Skeletal muscle cell (primary cell): ENCODE results near the gene PLIN5.
A peak's percentile ranks its signal among the peaks of the same experiment; 100 is the strongest.
"Not testable (repeated sequence)": the region's sequence is repeated elsewhere in the genome, so short reads cannot be mapped to it uniquely, and the experiment has no call there.

Source experiments
- DNase-seq: peaks from one replicate; pipeline ENCODE4 v3.0.0-alpha.2; 2010; ENCODE audit warnings: low read depth
- H3K4me3 ChIP-seq: 2 replicates; pipeline ENCODE4 v1.5.1; 2011; ENCODE audit warnings: low read depth, mild to moderate bottlenecking, control low read depth, low read length, moderate library complexity

Gene PLIN5

GRCh38 chr19:4527377-4527776 lies 7.6 kb downstream of the PLIN5 start:
- not testable (repeated sequence) for H3K4me3 ChIP-seq, DNase-seq

GRCh38 chr19:4525563-4526002 lies 9.4 kb downstream of the PLIN5 start:
- no peak for DNase-seq
- H3K4me3 ChIP-seq: no peak overlapping the region

- no peak overlapping the region for H3K4me3 ChIP-seq
- no peak for DNase-seq
These were observed 10.0 kb downstream of the PLIN5 start for GRCh38 chr19:4524808-4525562.

DNA sequence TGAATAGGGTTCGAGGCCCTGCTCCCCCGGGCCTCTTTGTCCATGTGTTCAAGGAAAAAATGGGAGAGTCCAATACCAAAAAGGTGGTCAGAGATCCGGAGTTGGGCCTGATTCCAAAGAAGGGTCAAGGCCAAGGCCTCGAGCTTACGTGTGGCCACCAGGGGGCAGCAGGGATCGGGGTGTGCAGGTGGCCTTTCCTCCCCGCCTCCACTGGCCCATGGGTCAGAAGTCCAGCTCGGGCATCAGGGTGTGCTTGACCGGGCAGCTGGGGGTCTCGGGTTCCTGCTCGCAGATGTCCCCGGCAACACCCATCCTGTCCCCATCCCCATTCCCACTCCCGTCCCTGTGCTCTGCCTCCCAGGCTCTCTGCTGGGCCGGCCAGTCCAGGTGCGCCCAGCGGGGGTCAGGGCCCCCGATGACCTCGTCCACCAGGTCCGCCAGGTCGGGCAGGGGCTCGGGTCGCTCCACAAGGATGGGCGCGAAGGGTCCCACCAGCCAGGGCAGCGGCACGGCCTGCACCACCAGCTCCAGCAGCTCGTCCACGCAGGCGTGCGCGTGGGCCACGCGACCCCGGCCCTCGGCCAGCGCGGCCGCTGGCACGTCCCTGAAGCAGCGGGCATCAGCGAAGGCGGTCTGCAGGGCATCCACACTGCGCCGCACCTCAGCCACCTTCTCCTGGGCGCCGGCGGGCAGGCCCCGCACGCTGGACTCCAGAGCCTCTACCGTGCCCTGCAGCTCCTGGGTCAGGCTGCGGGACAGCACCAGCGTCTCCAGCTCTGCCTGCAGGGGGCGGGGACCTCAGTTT lies 11.5 kb downstream of the PLIN5 start:
- DNase-seq: no peak
- no peak overlapping the region for H3K4me3 ChIP-seq

GRCh38 chr19:4522291-4523002 lies 12.6 kb downstream of the PLIN5 start:
- DNase-seq: no peak
- no peak overlapping the region for H3K4me3 ChIP-seq

GRCh38 chr19:4521888-4522242 lies 13.2 kb downstream of the PLIN5 start:
- no peak overlapping the region for H3K4me3 ChIP-seq
- no peak for DNase-seq

- H3K4me3 ChIP-seq: no peak overlapping the region
- DNase-seq: no peak
These were observed 13.7 kb downstream of the PLIN5 start for GRCh38 chr19:4521170-4521887.

DNA sequence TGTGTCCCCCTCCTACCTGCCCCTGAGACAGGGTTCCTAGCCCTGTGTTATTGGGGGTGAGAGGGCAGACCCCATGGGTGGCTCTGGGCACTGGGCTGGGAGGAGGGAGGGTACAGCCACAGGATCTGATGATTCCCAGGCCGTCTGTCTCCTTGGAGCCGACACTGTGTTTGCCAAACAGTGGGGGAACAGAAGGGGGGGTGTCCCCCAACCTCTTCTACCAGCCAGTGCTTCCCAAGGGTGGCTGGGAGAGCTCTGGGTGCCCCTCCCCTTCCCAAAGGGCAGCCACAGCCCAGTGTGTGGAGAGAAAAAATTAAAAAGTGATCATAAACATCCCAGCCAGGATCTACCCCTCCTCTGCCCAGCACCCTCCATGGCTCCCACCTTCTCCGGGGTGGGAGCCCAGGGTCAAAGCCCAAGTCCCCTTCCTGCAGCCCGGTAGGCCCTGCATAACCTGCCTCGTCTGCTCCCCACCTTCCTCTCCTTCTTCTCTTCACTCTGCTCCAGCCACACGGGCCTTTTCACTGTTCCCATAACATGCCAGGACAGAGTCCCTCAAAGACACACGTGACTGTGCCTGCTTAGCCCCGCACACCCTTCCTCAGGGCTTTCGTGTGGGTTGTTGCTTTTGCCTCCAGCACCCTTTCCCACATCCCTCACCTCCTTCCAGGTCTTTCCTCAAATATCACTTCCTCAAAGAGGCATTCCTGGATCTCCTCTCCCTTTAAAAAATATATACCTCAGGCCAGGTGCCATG lies 15.3 kb downstream of the PLIN5 start:
- no peak for DNase-seq

GRCh38 chr19:4519172-4519496 lies 15.9 kb downstream of the PLIN5 start:
- no peak overlapping the region for H3K4me3 ChIP-seq
- no peak for DNase-seq

More for the DNA sequence above, 15.3 kb downstream of the PLIN5 start:
- H3K4me3 ChIP-seq: no peak overlapping the region

GRCh38 chr19:4518345-4519171 lies 16.5 kb downstream of the PLIN5 start, which contains the start of gene PLIN4:
TSS of gene PLIN4 (minus strand) at chr19:4518486. CDS start at chr19:4518272, 214 bp downstream.
- DNase-seq: peak; percentile 64
- no peak within 1 kb of the TSS for H3K4me3 ChIP-seq

GRCh38 chr19:4517451-4518057 lies 17.5 kb downstream of the PLIN5 start:
- no peak for DNase-seq
- no peak overlapping the region for H3K4me3 ChIP-seq

GRCh38 chr19:4516939-4517300 lies 18.1 kb downstream of the PLIN5 start:
- no peak for DNase-seq
- no peak overlapping the region for H3K4me3 ChIP-seq

DNA sequence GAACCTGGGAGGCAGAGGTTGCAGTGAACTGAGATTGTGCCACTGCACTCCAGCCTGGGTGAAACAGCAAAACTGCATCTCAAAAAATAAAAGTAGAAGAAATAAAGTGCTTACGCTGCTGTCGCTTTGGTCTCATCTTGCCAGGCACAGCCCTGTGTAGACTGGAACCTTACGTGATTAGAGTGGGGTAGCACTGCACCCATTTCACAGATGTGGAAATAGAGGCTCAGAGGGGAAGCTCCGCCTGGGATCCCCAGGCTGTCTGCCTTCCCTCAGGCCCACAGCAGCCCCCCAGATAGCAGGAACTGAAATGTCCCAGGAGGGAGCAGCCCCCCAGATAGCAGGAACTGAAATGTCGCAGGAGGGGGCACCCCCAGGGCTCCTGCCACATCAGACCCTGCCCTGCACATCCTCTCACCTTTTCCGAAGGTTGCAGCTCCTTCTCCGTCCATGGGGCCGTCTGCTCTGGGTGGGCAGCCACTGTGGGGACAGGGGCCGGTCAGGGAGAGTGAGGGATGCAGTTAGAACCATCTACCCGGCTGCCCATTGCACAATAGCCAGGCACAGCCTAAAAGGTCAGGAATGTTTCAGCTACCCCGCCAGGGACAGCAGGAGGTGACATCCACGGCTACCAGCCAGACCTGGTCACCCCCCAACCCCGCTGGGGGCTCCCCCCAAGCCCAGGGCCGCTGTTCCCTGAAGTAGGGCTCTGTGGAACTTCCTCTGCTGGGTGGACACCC lies 18.7 kb downstream of the PLIN5 start:
- DNase-seq: no peak
- H3K4me3 ChIP-seq: no peak overlapping the region

DNA sequence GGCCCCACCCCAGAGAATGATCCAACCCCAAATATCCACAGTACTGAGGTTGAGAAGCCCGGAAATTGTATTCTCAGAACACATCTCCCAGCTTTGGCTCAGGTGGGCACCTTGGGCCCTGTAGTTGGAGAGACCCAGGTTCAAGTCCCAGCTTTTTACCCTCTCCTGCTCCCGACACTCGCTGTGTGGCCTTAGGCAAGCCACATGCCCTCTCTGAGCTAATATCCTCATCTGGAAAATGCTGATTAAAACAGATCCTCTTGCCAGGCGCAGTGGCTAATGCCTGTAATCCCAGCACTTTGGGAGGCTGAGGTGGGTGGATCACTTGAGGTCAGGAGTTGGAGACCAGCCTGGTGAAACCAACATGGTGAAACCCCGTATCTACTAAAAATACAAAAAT lies 19.3 kb downstream of the PLIN5 start:
- no peak for DNase-seq
- H3K4me3 ChIP-seq: no peak overlapping the region

- no peak overlapping the region for H3K4me3 ChIP-seq
- no peak for DNase-seq
These were observed 21.8 kb downstream of the PLIN5 start for GRCh38 chr19:4513248-4513647.

DNA sequence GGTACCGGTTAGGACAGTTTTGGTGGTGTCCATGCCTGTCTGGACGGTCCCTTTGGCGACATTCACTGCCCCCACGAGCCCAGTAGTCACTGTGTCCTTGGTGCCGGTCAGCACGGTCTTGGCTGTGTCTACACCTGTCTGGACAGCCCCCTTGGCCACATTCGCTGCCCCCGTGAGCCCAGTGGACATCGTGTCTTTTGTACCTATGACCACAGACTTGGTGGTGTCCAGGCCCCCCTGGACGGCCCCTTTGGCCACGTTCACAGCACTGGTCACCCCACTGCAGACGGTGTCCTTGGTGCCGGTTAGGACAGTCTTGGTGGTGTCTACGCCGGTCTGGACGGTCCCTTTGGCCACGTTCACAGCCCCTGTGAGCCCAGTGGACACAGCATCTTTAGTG lies 23.0 kb downstream of the PLIN5 start:
- no peak overlapping the region for H3K4me3 ChIP-seq
- no peak for DNase-seq
